Osteoblast (primary cell): ENCODE results near the gene KCNC3. TPM values are rescaled to one million over a fixed set of nuclear protein-coding genes. Genes with fewer than 3 reads are reported as not detected.

Source experiments
- DNase-seq: peaks from one replicate; pipeline ENCODE4 v3.0.0; 2011; ENCODE audit warnings: low spot score, mixed read lengths; ENCODE audit not compliant: insufficient read length; ENCODE audit errors: missing footprints
- H2AFZ ChIP-seq: 2 replicates; pipeline ENCODE4 v1.6.0; 2011; ENCODE audit warnings: mild to moderate bottlenecking, low read length
- H3K27ac ChIP-seq: 2 replicates; pipeline ENCODE4 v1.5.1; 2011; ENCODE audit warnings: mild to moderate bottlenecking, low read depth, low read length, moderate library complexity
- H3K27me3 ChIP-seq: 2 replicates; pipeline ENCODE4 v1.6.0; 2012; ENCODE audit warnings: mild to moderate bottlenecking, control low read depth, inconsistent platforms, low read length, moderate library complexity; ENCODE audit not compliant: insufficient read depth
- H3K36me3 ChIP-seq: 2 replicates; pipeline ENCODE4 v1.5.1; 2011; ENCODE audit warnings: mild to moderate bottlenecking, low read length, control low read depth, moderate library complexity; ENCODE audit not compliant: insufficient read depth
- H3K4me1 ChIP-seq: 2 replicates; pipeline ENCODE4 v1.5.1; 2011; ENCODE audit warnings: mild to moderate bottlenecking, low read length, control low read depth, moderate library complexity; ENCODE audit not compliant: insufficient read depth
- H3K4me2 ChIP-seq: 2 replicates; pipeline ENCODE4 v1.6.0; 2011; ENCODE audit warnings: mild to moderate bottlenecking, low read length; ENCODE audit not compliant: insufficient read depth
- H3K4me3 ChIP-seq: fragments of 200-600 bp; sonication (generic); 3 replicates; pipeline ENCODE4 v1.5.1; 2012; ENCODE audit warnings: mild to moderate bottlenecking, low read length, inconsistent platforms; ENCODE audit not compliant: insufficient read depth
- H3K79me2 ChIP-seq: 2 replicates; pipeline ENCODE4 v1.6.0; 2012; ENCODE audit warnings: mild to moderate bottlenecking, low read length, control low read depth, inconsistent platforms; ENCODE audit not compliant: insufficient read depth
- H3K9me3 ChIP-seq: 2 replicates; pipeline ENCODE4 v1.5.1; 2011; ENCODE audit warnings: low read depth, low read length, control low read depth
- H4K20me1 ChIP-seq: 2 replicates; pipeline ENCODE4 v1.6.0; 2012; ENCODE audit warnings: mild to moderate bottlenecking, low read length, control low read depth; ENCODE audit not compliant: insufficient read depth
- total RNA-seq: library from RNA; depleted of rRNA; stranded (reverse); fragments of >200 nt; gene quantifications from 2 replicates; pipeline ENCODE4 v1.2.3, GENCODE V29; 2012
- TF ChIP-seq, protein P1 (sequence below): IDR thresholded peaks from 2 replicates; pipeline ENCODE4 v1.5.1; 2011; ENCODE audit warnings: mild to moderate bottlenecking, low read depth, low read length, moderate library complexity; ENCODE audit errors: extremely low read depth

The KCNC3 gene
- total RNA-seq, 1 donor: not detected

- peak; percentile 57 for DNase-seq
- H4K20me1 ChIP-seq: no peaks in the 10 kb centered on the region
- no peak overlapping the region for H3K27ac ChIP-seq
- no peaks in the 10 kb centered on the region for H3K79me2 ChIP-seq
- TF ChIP-seq, protein P1, sequence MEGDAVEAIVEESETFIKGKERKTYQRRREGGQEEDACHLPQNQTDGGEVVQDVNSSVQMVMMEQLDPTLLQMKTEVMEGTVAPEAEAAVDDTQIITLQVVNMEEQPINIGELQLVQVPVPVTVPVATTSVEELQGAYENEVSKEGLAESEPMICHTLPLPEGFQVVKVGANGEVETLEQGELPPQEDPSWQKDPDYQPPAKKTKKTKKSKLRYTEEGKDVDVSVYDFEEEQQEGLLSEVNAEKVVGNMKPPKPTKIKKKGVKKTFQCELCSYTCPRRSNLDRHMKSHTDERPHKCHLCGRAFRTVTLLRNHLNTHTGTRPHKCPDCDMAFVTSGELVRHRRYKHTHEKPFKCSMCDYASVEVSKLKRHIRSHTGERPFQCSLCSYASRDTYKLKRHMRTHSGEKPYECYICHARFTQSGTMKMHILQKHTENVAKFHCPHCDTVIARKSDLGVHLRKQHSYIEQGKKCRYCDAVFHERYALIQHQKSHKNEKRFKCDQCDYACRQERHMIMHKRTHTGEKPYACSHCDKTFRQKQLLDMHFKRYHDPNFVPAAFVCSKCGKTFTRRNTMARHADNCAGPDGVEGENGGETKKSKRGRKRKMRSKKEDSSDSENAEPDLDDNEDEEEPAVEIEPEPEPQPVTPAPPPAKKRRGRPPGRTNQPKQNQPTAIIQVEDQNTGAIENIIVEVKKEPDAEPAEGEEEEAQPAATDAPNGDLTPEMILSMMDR: no peak
- H3K9me3 ChIP-seq: no peaks in the 10 kb centered on the region
- no peak overlapping the region for H3K4me2 ChIP-seq
- no peak overlapping the region for H2AFZ ChIP-seq
- H3K4me3 ChIP-seq: no peak overlapping the region
- H3K36me3 ChIP-seq: no peaks in the 10 kb centered on the region
- no peaks in the 10 kb centered on the region for H3K4me1 ChIP-seq
- no peaks in the 10 kb centered on the region for H3K27me3 ChIP-seq
Observed at GRCh38 chr19:50269653-50270052, 59.5 kb downstream of the KCNC3 start.

GRCh38 chr19:50268501-50268900, 60.7 kb downstream of the KCNC3 start:
- Histone ChIP-seq H3K4me1 (no peaks in the 10 kb centered on the region), H4K20me1 (no peaks in the 10 kb centered on the region), H3K4me3 (no peak overlapping the region), H2AFZ (no peak overlapping the region), H3K36me3 (no peaks in the 10 kb centered on the region), H3K9me3 (no peaks in the 10 kb centered on the region), H3K27me3 (no peaks in the 10 kb centered on the region), H3K79me2 (no peaks in the 10 kb centered on the region), H3K27ac (no peak overlapping the region), H3K4me2 (no peak overlapping the region)
- peak; percentile 6 for DNase-seq
- TF ChIP-seq, protein P1: no peak

GRCh38 chr19:50268041-50268440, 61.1 kb downstream of the KCNC3 start:
- Histone ChIP-seq H3K4me1 (no peaks in the 10 kb centered on the region), H3K4me2 (no peak overlapping the region), H4K20me1 (no peaks in the 10 kb centered on the region), H3K36me3 (no peaks in the 10 kb centered on the region), H3K9me3 (no peaks in the 10 kb centered on the region), H3K79me2 (no peaks in the 10 kb centered on the region), H3K27ac (no peak overlapping the region), H2AFZ (no peak overlapping the region), H3K27me3 (no peaks in the 10 kb centered on the region), H3K4me3 (no peak overlapping the region)
- DNase-seq: peak; percentile 8
- TF ChIP-seq, protein P1: no peak

DNA sequence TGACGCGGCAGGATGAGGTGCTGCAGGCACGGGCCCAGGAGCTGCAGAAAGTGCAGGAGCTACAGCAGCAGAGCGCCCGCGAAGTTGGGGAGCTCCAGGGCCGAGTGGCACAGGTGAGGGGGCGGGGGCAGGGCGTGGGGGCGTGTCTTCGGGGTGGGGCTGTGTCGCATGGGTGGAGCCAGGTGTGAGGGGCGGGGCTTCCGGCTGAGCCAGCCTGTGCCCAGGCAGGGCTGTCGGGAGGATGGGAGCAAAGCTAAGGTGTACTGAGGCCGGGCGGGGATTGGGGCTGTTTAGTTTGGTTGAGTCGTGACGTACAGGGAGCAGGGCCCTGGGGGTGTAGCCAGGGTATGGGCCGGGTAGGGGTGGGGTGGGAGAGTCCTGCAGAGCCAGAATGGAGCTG, 62.3 kb downstream of the KCNC3 start:
- Histone ChIP-seq H3K36me3 (no peaks in the 10 kb centered on the region), H2AFZ (no peak overlapping the region), H3K4me2 (no peak overlapping the region), H3K4me1 (no peaks in the 10 kb centered on the region), H3K4me3 (no peak overlapping the region), H3K27me3 (no peaks in the 10 kb centered on the region), H3K79me2 (no peaks in the 10 kb centered on the region), H4K20me1 (no peaks in the 10 kb centered on the region), H3K27ac (no peak overlapping the region), H3K9me3 (no peaks in the 10 kb centered on the region)
- DNase-seq: peak; percentile 25
- TF ChIP-seq, protein P1: no peak
